ENCODE results near the gene SLC4A4.

Gene SLC4A4

GRCh38 chr4:71338846-71339593 is at the start of gene SLC4A4:
SLC4A4 (plus strand) TSS chr4:71339020.
- H3K9me3 ChIP-seq (ENCODE audit: control insufficient read depth, insufficient read depth, low read depth, low read length) = no peaks in the 10 kb centered on the region
- no peak within 1 kb of the TSS for H3K27ac ChIP-seq (ENCODE audit: extremely low read depth, low read depth, low read length)
- ChIA-PET CTCF (no interaction called here), POLR2A (no interaction called here)
- TF ChIP-seq ZNF37A (tag by site-specific recombination; IDR thresholded peaks at IDR 0.05) (no peak), SP7 (tag by site-specific recombination; IDR thresholded peaks at IDR 0.05) (no peak), ZBTB49 (tag by site-specific recombination; IDR thresholded peaks at IDR 0.05; ENCODE audit: low read depth) (no peak), ZNF747 (tag by site-specific recombination; IDR thresholded peaks at IDR 0.05) (no peak), ZFHX2 (tag by site-specific recombination; conservative IDR thresholded peaks at IDR 0.05) (no peak), ZNF560 (tag by site-specific recombination; IDR thresholded peaks at IDR 0.05; ENCODE audit: borderline replicate concordance) (no peak), ZNF350 (tag by site-specific recombination; IDR thresholded peaks at IDR 0.05) (no peak), PATZ1 (tag by site-specific recombination; IDR thresholded peaks at IDR 0.05) (no peak), ZNF768 (tag by site-specific recombination; IDR thresholded peaks at IDR 0.05) (no peak), ZNF423 (tag by site-specific recombination; IDR thresholded peaks at IDR 0.05) (no peak), MEIS1 (CRISPR knock-in tag; IDR thresholded peaks at IDR 0.05; ENCODE audit: borderline replicate concordance) (no peak), ZNF184 (tag by site-specific recombination; IDR thresholded peaks at IDR 0.05) (no peak), ZNF175 (tag by site-specific recombination; IDR thresholded peaks at IDR 0.05) (no peak), ZNF398 (tag by site-specific recombination; IDR thresholded peaks at IDR 0.05) (no peak), SP2 (tag by site-specific recombination; IDR thresholded peaks at IDR 0.05) (no peak), ZNF501 (tag by site-specific recombination; IDR thresholded peaks at IDR 0.05) (no peak), ZNF704 (tag by site-specific recombination; IDR thresholded peaks at IDR 0.05) (no peak), ZNF670 (tag by site-specific recombination; IDR thresholded peaks at IDR 0.05; ENCODE audit: low read depth) (no peak), ZNF157 (tag by site-specific recombination; IDR thresholded peaks at IDR 0.05) (no peak)
- TF ChIP-seq, protein P1, sequence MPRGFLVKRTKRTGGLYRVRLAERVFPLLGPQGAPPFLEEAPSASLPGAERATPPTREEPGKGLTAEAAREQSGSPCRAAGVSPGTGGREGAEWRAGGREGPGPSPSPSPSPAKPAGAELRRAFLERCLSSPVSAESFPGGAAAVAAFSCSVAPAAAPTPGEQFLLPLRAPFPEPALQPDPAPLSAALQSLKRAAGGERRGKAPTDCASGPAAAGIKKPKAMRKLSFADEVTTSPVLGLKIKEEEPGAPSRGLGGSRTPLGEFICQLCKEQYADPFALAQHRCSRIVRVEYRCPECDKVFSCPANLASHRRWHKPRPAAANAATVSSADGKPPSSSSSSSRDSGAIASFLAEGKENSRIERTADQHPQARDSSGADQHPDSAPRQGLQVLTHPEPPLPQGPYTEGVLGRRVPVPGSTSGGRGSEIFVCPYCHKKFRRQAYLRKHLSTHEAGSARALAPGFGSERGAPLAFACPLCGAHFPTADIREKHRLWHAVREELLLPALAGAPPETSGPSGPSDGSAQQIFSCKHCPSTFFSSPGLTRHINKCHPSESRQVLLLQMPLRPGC (tag by site-specific recombination; IDR thresholded peaks at IDR 0.05) = no peak
- no peaks in the 10 kb centered on the region for H3K4me1 ChIP-seq (ENCODE audit: control insufficient read depth, insufficient read depth, low read length)
- H3K4me3 ChIP-seq (ENCODE audit: low read depth, low read length) = no peak within 1 kb of the TSS
- H3K36me3 ChIP-seq (ENCODE audit: control insufficient read depth in 2 of 2, insufficient read depth in 1 of 2, low read length in 2 of 2) = no peaks in the 10 kb centered on the region

Measured in HEK293 (cell line).